ENCODE measurements around the gene WNT7A. TPM values are rescaled to one million over a fixed set of nuclear protein-coding genes. Genes with fewer than 3 reads are reported as not detected.

WNT7A gene
- total RNA-seq, 1 experiment from 2014 or later, result 0.34 TPM

- Histone ChIP-seq H3K27ac (ENCODE audit: low read depth, low read length) (no peak overlapping the region), H3K4me1 (ENCODE audit: control insufficient read depth in 1 of 2, insufficient read depth in 2 of 2, low read length in 2 of 2) (peaks cover 0 to 7% of the 10 kb centered on the region in 2 experiments; a peak in 2 of 4 replicates), H3K9ac (ENCODE audit: low read length) (no peak overlapping the region), H3K27me3 (ENCODE audit: insufficient read depth, low read length) (no peaks in the 10 kb centered on the region), H2AFZ (ENCODE audit: low read depth, low read length, poor library complexity, severe bottlenecking) (no peak overlapping the region), H4K20me1 (ENCODE audit: insufficient read depth) (no peaks in the 10 kb centered on the region), H3K4me3 (replicated peaks in 1 of 2; ENCODE audit: low read depth in 1 of 2, low read length in 2 of 2) (no peak overlapping the region), H3K9me2 (ENCODE audit: insufficient read depth) (no peaks in the 10 kb centered on the region), H3K36me3 (ENCODE audit: control insufficient read depth in 1 of 2, insufficient read depth in 2 of 2, low read length in 2 of 2) (no peaks in the 10 kb centered on the region), H3K4me2 (ENCODE audit: low read length) (no peak overlapping the region), H3K9me3 (ENCODE audit: control insufficient read depth in 1 of 2, insufficient read depth in 1 of 2, low read depth in 1 of 2, low read length in 2 of 2) (no peaks in the 10 kb centered on the region), H3K79me2 (ENCODE audit: insufficient read depth, low read length) (no peaks in the 10 kb centered on the region)
- ChIA-PET RAD21 (ENCODE audit: low non-redundant PET in 1 of 2, low total read pairs in 2 of 2, uncharacterized antibody in 2 of 2, unreplicated experiment in 2 of 2) (no interaction called here), POLR2A (no interaction called here), CTCF (no interaction called here)
- no peak for TF ChIP-seq POLR2AphosphoS5 (IDR thresholded peaks at IDR 0.05; ENCODE audit: low read depth, low read length)
- TF ChIP-seq REST (IDR thresholded peaks at IDR 0.05; ENCODE audit: low read depth), result no peak
- TF ChIP-seq JUND (IDR thresholded peaks at IDR 0.05), result no peak
- TF ChIP-seq SIN3A (IDR thresholded peaks at IDR 0.05; ENCODE audit: low read depth), result no peak
- TF ChIP-seq EGR1 (IDR thresholded peaks at IDR 0.05; ENCODE audit: low read depth), result no peak
- TF ChIP-seq POLR2A (IDR thresholded peaks at IDR 0.05; ENCODE audit: borderline replicate concordance, extremely low read depth, insufficient read depth, insufficient read length), result no peak
- TF ChIP-seq ATF3 (IDR thresholded peaks at IDR 0.05), result no peak
- no peak for TF ChIP-seq EZH2 (IDR thresholded peaks at IDR 0.05)
- no peak for TF ChIP-seq SP1 (IDR thresholded peaks at IDR 0.05; ENCODE audit: low read depth)
- BruUV-seq (replicated peaks), result no TSS peak
- no peak for ATAC-seq
- DNase-seq (ENCODE audit: low read depth, low spot score), result no peak
- intact Hi-C loops (cut with micrococcal nuclease), result no loop called here
Observed at GRCh38 chr3:13800064-13800463, 79.8 kb downstream of the WNT7A start.
